ENCODE results near the gene GGN.

GGN gene

GRCh38 chr19:38400361-38400760 lies 12.5 kb upstream of the GGN start:
- Mint-ChIP-seq H3K27me3 (peaks cover 22% of the 10 kb centered on the region), H3K4me1 (peaks cover 47% of the 10 kb centered on the region), H3K27ac (no peak overlapping the region), H3K9me3 (no peaks in the 10 kb centered on the region), H3K4me3 (no peak overlapping the region)
- no peak for ATAC-seq
- no peak for DNase-seq

GRCh38 chr19:38399537-38399936 lies 11.7 kb upstream of the GGN start:
- peaks cover 22% of the 10 kb centered on the region for H3K27me3 Mint-ChIP-seq
- no peak overlapping the region for H3K4me3 Mint-ChIP-seq
- H3K27ac Mint-ChIP-seq: peak overlapping the region in 1 of 2 donors; percentile 64
- no peak for ATAC-seq
- peaks cover 45% of the 10 kb centered on the region for H3K4me1 Mint-ChIP-seq
- DNase-seq: no peak
- no peaks in the 10 kb centered on the region for H3K9me3 Mint-ChIP-seq

DNA sequence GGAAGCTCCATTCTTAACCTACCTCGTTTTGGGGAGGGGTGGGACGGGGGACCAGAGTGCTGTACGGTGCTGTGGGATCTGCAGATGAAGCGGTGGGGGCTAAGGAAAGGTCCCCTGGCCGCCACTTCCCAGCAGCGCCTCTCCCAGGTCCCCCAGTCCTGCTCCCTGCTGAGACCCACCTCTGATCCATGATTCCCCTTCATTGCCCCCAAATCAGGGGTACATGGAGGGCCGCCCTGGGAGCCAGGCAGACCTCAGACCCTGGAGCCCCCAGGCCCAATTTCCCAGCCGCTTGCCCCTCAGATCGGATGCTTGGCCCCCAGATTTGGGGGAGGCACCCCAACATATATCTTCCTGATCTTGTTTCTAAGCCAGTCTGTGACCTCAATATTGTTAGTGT lies 11.2 kb upstream of the GGN start:
- DNase-seq (no peak), ATAC-seq (no peak)
- H3K4me3 Mint-ChIP-seq: no peak overlapping the region
- peaks cover 44% of the 10 kb centered on the region for H3K4me1 Mint-ChIP-seq
- no peak overlapping the region for H3K27ac Mint-ChIP-seq
- H3K9me3 Mint-ChIP-seq: no peaks in the 10 kb centered on the region
- peaks cover 24% of the 10 kb centered on the region for H3K27me3 Mint-ChIP-seq

DNA sequence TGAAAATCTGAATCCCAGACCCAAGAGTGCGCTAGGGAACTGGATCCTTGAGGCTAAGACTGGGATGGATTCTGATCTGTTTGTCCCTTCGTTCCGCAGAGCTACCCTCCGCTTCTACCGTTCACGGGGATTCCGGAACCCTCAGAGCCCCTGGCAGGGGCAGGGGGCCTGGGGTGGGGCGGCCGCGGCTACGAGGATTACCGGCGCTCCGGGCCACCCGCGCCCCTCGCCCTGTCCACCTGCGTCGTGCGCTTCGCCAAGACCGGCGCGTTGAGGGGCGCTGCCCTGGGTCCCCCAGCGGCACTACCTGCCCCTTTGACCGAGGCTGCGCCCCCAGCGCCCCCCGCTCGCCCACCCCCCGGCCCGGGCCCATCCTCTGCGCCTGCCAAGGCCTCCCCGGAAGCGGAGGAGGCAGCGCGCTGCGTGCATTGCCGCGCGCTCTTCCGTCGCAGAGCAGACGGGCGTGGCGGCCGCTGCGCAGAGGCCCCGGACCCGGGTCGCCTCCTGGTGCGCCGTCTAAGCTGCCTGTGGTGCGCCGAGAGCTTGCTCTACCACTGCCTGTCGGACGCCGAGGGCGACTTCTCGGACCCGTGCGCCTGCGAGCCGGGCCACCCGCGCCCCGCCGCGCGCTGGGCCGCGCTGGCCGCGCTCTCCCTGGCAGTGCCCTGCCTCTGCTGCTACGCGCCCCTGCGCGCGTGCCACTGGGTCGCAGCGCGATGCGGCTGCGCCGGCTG lies 7.7 kb upstream of the GGN start:
- DNase-seq (peak; percentile 52 to 58), ATAC-seq (peak; percentile 87)
- H3K4me1 Mint-ChIP-seq: peaks cover 30% of the 10 kb centered on the region
- H3K27me3 Mint-ChIP-seq: peaks cover 45% of the 10 kb centered on the region
- H3K4me3 Mint-ChIP-seq: peak overlapping the region; percentile 87 to 88
- H3K9me3 Mint-ChIP-seq: no peaks in the 10 kb centered on the region
- no peak overlapping the region for H3K27ac Mint-ChIP-seq

GRCh38 chr19:38394488-38394887 lies 6.7 kb upstream of the GGN start:
- ATAC-seq (peak; percentile 87), DNase-seq (peak; percentile 79 to 89)
- H3K9me3 Mint-ChIP-seq: no peaks in the 10 kb centered on the region
- H3K27me3 Mint-ChIP-seq: peaks cover 47% of the 10 kb centered on the region
- H3K4me1 Mint-ChIP-seq: peaks cover 30% of the 10 kb centered on the region
- H3K4me3 Mint-ChIP-seq: peak overlapping the region; percentile 87 to 88
- H3K27ac Mint-ChIP-seq: peak overlapping the region; percentile 49 to 50

GRCh38 chr19:38392707-38393308 lies 5.0 kb upstream of the GGN start:
- no peak for DNase-seq
- no peak for ATAC-seq
- peaks cover 36% of the 10 kb centered on the region for H3K4me1 Mint-ChIP-seq
- peaks cover 51% of the 10 kb centered on the region for H3K27me3 Mint-ChIP-seq
- H3K9me3 Mint-ChIP-seq: no peaks in the 10 kb centered on the region
- H3K27ac Mint-ChIP-seq: no peak overlapping the region
- no peak overlapping the region for H3K4me3 Mint-ChIP-seq

- Mint-ChIP-seq H3K9me3 (no peaks in the 10 kb centered on the region), H3K4me3 (no peak overlapping the region), H3K27ac (no peak overlapping the region), H3K27me3 (peaks cover 60% of the 10 kb centered on the region), H3K4me1 (peaks cover 43% of the 10 kb centered on the region)
- ATAC-seq (no peak), DNase-seq (no peak)
Observed at GRCh38 chr19:38391911-38392464, 4.2 kb upstream of the GGN start.

DNA sequence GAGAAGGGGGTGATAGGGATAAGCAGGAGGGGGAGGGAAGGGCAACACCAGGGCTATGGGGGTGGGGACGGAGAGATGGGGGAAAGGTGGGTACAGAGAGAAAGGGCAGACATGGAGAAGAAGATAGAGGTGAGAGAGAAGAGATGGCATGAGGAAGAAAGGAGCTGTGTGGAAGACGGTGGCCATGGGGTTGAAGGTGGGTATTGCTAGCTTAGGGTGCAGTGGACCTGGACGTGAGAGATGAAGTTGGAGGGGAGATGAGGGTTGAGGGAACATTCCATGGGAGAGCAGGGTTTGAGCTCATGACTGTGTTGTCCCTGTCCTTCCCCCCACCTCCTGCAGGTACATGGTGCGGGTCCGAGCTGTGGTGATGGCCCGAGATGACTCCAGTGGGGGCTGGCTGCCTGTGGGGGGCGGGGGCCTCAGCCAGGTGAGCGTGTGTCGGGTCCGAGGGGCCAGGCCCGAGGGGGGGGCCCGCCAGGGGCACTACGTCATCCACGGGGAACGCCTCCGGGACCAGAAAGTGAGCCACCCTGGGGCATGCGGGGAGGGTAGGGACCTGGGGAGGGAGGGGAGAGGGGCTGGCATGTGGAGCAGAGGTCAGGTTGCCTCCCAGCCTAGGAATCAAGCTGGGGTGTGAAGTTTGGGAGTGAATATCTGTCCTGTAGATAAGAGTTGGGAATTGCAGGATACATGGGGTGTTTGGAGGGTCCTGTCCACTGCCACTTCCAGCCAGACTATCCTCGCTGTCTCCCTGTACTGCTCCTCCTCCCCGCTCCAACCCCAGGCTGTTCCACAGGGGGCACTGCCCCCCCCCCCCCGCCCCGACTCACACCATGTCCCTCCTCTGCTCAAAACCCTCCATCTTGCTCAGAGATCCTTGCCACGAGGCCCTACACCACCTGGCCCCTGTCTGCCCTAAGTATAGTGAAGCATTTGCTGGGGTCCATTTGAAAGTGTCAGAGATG lies 2.4 kb upstream of the GGN start:
- DNase-seq: no peak
- Mint-ChIP-seq H3K4me3 (no peak overlapping the region), H3K9me3 (no peaks in the 10 kb centered on the region), H3K4me1 (peaks cover 49% of the 10 kb centered on the region), H3K27ac (no peak overlapping the region), H3K27me3 (peaks cover 61% of the 10 kb centered on the region)
- no peak for ATAC-seq

DNA sequence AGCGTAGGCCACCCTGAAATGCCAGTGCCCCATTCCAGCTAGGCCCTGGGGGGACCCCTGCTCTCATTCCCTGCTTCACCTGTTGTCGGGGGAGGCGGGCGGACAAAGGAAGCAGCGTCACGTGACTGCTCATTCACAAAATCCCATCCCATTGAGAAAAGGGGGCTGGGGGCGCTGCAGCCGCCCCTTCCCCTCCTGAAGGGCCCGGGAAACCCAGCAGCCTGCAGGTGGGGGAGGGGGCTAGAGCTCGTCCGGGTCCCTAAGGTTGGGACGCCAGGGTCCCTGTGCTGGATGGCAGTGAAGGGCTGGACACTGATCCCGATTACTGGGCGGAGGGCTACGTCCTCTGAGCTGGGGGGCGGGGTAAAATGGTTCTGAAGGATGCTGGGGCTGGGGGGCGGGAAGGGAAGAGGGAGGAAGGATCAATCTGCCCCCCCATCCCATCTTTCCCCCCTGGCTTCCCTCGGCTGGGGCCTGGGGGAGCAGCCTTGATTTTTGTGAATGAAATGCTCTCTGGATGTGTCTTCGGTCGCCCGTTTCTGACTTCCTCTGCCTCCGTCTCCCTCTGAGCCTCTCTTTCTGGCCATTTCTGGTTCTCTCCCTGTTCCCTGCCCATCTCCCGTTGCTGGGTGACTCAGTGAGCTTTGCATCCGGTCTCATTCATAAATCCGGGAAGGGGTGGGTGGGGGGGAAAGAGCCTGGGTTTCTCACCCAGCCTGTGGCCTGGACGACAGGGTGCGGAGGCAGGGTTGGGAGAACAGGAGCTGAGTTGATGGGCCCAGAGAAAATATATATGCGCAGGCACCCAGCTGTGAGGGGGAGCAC lies 1.5 kb upstream of the GGN start:
- no peak for ATAC-seq
- H3K27ac Mint-ChIP-seq: no peak overlapping the region
- peak overlapping the region; percentile 61 to 66 for H3K4me3 Mint-ChIP-seq
- peaks cover 68% of the 10 kb centered on the region for H3K27me3 Mint-ChIP-seq
- no peaks in the 10 kb centered on the region for H3K9me3 Mint-ChIP-seq
- H3K4me1 Mint-ChIP-seq: peaks cover 49% of the 10 kb centered on the region
- DNase-seq: no peak

DNA sequence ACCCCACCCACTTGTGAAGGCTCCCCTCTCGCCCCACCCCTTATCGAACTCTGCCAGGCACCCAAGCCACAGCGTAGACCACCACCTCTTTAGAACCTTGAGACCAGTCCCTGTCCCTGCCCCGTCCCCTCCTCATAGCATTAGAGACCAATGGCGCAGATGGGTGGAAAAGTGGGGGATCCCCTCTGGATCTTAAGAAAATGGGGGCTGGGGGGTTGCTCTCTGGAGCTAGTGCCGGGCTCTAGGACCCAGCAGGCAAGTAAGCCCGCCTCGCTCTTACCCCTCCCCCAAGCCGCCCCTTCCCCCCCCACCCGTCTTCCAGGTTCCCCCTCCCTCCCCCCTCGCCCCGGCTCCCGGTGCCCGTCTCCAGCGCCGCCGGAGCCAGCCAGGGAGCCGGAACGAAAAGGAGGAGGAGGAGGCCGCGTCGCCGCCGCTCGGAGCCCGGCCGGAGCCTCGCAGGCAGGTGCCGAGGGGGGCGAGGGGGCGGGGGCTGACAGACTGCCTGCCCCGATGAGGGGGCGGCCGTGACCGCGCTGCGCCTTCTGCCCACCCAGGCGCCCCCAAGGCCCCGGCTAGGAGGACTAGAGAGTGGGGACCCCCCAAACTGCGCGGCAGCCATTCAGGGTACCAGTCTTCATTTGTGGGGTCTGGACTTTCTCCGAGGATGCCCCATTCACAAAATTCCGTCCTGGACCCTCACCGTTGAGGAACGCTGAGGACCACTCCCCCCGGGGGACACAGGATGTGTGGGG lies 691 bp upstream of the GGN start, which contains the start of gene SPRED3:
Gene SPRED3 (plus strand): TSS at position 349 of the 752 bp plus-strand sequence. CDS start 1,606 bp downstream, outside the sequence.
- H3K9me3 Mint-ChIP-seq: no peaks in the 10 kb centered on the region
- H3K27me3 Mint-ChIP-seq: peaks cover 60% of the 10 kb centered on the region
- peak within 1 kb of the TSS; percentile 37 to 75 for H3K27ac Mint-ChIP-seq
- ATAC-seq (peak; percentile 2), DNase-seq (no peak)
- peaks cover 43% of the 10 kb centered on the region for H3K4me1 Mint-ChIP-seq
- H3K4me3 Mint-ChIP-seq: peak within 1 kb of the TSS; percentile 85 to 88

DNA sequence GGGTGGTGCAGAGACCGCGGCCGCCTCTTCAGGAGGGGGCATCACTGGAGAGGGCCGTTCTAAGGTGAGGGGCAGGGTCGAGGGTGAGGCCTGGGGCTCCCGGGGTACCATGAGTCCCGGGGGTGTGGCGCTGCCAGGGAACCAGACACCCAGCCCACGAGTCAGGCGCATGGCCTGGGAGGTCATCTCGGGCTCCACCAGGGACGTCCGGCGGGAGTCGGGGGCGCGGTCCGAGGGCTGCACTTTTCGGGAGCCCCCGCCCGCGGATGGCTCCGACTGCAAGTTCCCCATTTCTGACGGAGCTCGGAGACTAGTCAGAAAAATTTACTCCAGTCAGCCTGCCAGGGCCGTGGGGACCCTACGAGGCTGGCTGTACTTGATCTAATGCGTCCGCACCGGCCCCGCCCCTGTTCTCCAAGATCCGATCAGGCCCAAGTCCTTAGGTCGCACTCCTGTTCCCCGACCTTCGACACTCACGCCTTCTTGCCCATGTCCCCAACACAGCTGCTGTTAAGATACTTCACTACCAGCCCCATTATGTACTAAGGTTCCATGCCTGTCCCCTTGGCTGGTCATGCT lies 774 bp downstream of the GGN start:
- peaks cover 37% of the 10 kb centered on the region for H3K4me1 Mint-ChIP-seq
- H3K27ac Mint-ChIP-seq: peak overlapping the region in 1 of 2 donors; percentile 8
- DNase-seq: no peak
- ATAC-seq: no peak
- peak overlapping the region; percentile 85 to 88 for H3K4me3 Mint-ChIP-seq
- H3K9me3 Mint-ChIP-seq: no peaks in the 10 kb centered on the region
- peaks cover 53% of the 10 kb centered on the region for H3K27me3 Mint-ChIP-seq

GRCh38 chr19:38386300-38386970 lies 1.4 kb downstream of the GGN start:
- Mint-ChIP-seq H3K4me1 (peaks cover 37% of the 10 kb centered on the region), H3K27me3 (peaks cover 47% of the 10 kb centered on the region), H3K27ac (no peak overlapping the region), H3K4me3 (peak overlapping the region in 1 of 2 donors; percentile 80), H3K9me3 (no peaks in the 10 kb centered on the region)
- DNase-seq: no peak
- no peak for ATAC-seq

- no peak for ATAC-seq
- H3K27ac Mint-ChIP-seq: no peak overlapping the region
Observed at GRCh38 chr19:38385804-38386257, 2.0 kb downstream of the GGN start.

More at GRCh38 chr19:38385804-38386257, 2.0 kb downstream of the GGN start:
- peak overlapping the region in 1 of 2 donors; percentile 80 for H3K4me3 Mint-ChIP-seq
- H3K4me1 Mint-ChIP-seq: peaks cover 37% of the 10 kb centered on the region
- H3K27me3 Mint-ChIP-seq: peaks cover 41% of the 10 kb centered on the region
- H3K9me3 Mint-ChIP-seq: no peaks in the 10 kb centered on the region
- no peak for DNase-seq
